Hepatocyte (in vitro differentiated cells): ENCODE results near the gene PMAIP1. TPM values are rescaled to one million over a fixed set of nuclear protein-coding genes. Genes with fewer than 3 reads are reported as not detected.

ENCODE experiments used
- DNase-seq: peaks from one replicate; pipeline ENCODE4 v3.0.0-alpha.2; 2016; ENCODE audit warnings: low spot score
- H2AFZ ChIP-seq: fragments of 200-600 bp; sonication (generic); 2 replicates; pipeline ENCODE4 v1.6.0; 2016; ENCODE audit warnings: antibody characterized with exemption, mild to moderate bottlenecking
- H3K27ac ChIP-seq: fragments of 200-600 bp; sonication (generic); 2 replicates; pipeline ENCODE4 v1.5.1; 2016; ENCODE audit warnings: mild to moderate bottlenecking
- H3K27me3 ChIP-seq: fragments of 200-600 bp; sonication (generic); 2 replicates; pipeline ENCODE4 v1.6.1; 2016
- H3K36me3 ChIP-seq: fragments of 200-600 bp; sonication (generic); replicated peaks from 2 replicates; pipeline ENCODE4 v1.5.1; 2016; ENCODE audit warnings: low read depth; ENCODE audit not compliant: insufficient read depth
- H3K4me1 ChIP-seq: fragments of 200-600 bp; sonication (generic); 2 replicates; pipeline ENCODE4 v1.5.1; 2016; ENCODE audit warnings: mild to moderate bottlenecking, moderate library complexity; ENCODE audit not compliant: insufficient read depth
- H3K4me2 ChIP-seq: fragments of 200-600 bp; sonication (generic); 2 replicates; pipeline ENCODE4 v1.6.0; 2016
- H3K4me3 ChIP-seq: fragments of 200-600 bp; sonication (generic); 2 replicates; pipeline ENCODE4 v1.5.1; 2016; ENCODE audit warnings: mild to moderate bottlenecking
- H3K79me2 ChIP-seq: fragments of 200-600 bp; sonication (generic); 2 replicates; pipeline ENCODE4 v1.6.0; 2017; ENCODE audit warnings: mild to moderate bottlenecking
- H3K9me2 ChIP-seq: fragments of 200-600 bp; sonication (generic); replicated peaks from 2 replicates; pipeline ENCODE4 v1.6.0; 2017; ENCODE audit warnings: mild to moderate bottlenecking; ENCODE audit not compliant: insufficient read depth
- H3K9me3 ChIP-seq: fragments of 200-600 bp; sonication (generic); 2 replicates; pipeline ENCODE4 v1.5.1; 2016; ENCODE audit warnings: low read depth, mild to moderate bottlenecking
- H4K20me1 ChIP-seq: fragments of 200-600 bp; sonication (generic); 2 replicates; pipeline ENCODE4 v1.6.0; 2016; ENCODE audit warnings: mild to moderate bottlenecking; ENCODE audit not compliant: insufficient read depth, poor library complexity, severe bottlenecking
- CTCF ChIP-seq: fragments of 200-600 bp; sonication (generic); IDR thresholded peaks from 2 replicates; pipeline ENCODE4 v1.5.1; 2016; ENCODE audit warnings: antibody characterized with exemption, mild to moderate bottlenecking; ENCODE audit not compliant: poor library complexity
- EZH2 ChIP-seq: fragments of 200-600 bp; sonication (generic); IDR thresholded peaks from 2 replicates; pipeline ENCODE4 v1.6.1; 2016; ENCODE audit warnings: antibody characterized with exemption, mild to moderate bottlenecking, borderline replicate concordance
- EZH2phosphoT487 ChIP-seq: fragments of 200-600 bp; sonication (generic); IDR thresholded peaks from one replicate; pipeline ENCODE4 v1.6.1; 2018; ENCODE audit warnings: antibody characterized with exemption, mild to moderate bottlenecking, low read depth, moderate library complexity; ENCODE audit not compliant: unreplicated experiment, severe bottlenecking
- whole genome bisulfite sequencing: methylation state at CpG from one replicate; pipeline ENCODE4 v1.1.6; 2016; ENCODE audit warnings: low lambda C conversion rate; ENCODE audit errors: missing lambda C conversion rate; 5-methylcytosine and 5-hydroxymethylcytosine counted together
- polyA plus RNA-seq: library from polyadenylated mRNA; unstranded; fragments of >200 nt; fragmentation: Nextera tagmentation; extraction: Ambion mirVana; gene quantifications from 2 replicates; pipeline ENCODE4 v1.2.1, GENCODE V29; 2016
- total RNA-seq: library from RNA; depleted of rRNA; stranded (reverse); fragments of >200 nt; gene quantifications from 2 replicates; pipeline ENCODE4 v1.2.3, GENCODE V29; 2014

The PMAIP1 gene
- total and polyA plus RNA-seq, 2 experiments from 2014 or later, result 7.7 to 10.2 TPM

- no peak overlapping the region for H3K4me3 ChIP-seq
- H4K20me1 ChIP-seq, result no peaks in the 10 kb centered on the region
- H3K27ac ChIP-seq, result no peak overlapping the region
- peaks cover 10% of the 10 kb centered on the region for H3K4me1 ChIP-seq
- peak overlapping the region; percentile 96 for H3K4me2 ChIP-seq
- H3K79me2 ChIP-seq, result no peaks in the 10 kb centered on the region
- TF ChIP-seq CTCF, result no peak
- TF ChIP-seq EZH2phosphoT487, result no peak
- TF ChIP-seq EZH2, result no peak
- no peaks in the 10 kb centered on the region for H3K9me2 ChIP-seq
- WGBS, result 17% methylated on average over 4 of the region's 4 CpGs
- no peak overlapping the region for H2AFZ ChIP-seq
- H3K36me3 ChIP-seq, result no peaks in the 10 kb centered on the region
- DNase-seq, result no peak
- H3K9me3 ChIP-seq, result no peaks in the 10 kb centered on the region
- peaks cover 37% of the 10 kb centered on the region for H3K27me3 ChIP-seq
These were observed 1.7 kb upstream of the PMAIP1 start for GRCh38 chr18:59898093-59898492.

GRCh38 chr18:59898609-59899297 is 1.0 kb upstream of the PMAIP1 start:
- H3K4me2 ChIP-seq, result peak overlapping the region; percentile 96
- H4K20me1 ChIP-seq, result no peaks in the 10 kb centered on the region
- peak overlapping the region; percentile 80 for H2AFZ ChIP-seq
- WGBS, result 22% methylated on average over 33 of the region's 33 CpGs
- H3K9me3 ChIP-seq, result no peaks in the 10 kb centered on the region
- DNase-seq, result no peak
- no peaks in the 10 kb centered on the region for H3K79me2 ChIP-seq
- TF ChIP-seq EZH2 (no peak), CTCF (no peak), EZH2phosphoT487 (no peak)
- no peaks in the 10 kb centered on the region for H3K9me2 ChIP-seq
- H3K4me1 ChIP-seq, result peaks cover 10% of the 10 kb centered on the region
- H3K4me3 ChIP-seq, result peak overlapping the region; percentile 62
- no peaks in the 10 kb centered on the region for H3K36me3 ChIP-seq
- peaks cover 37% of the 10 kb centered on the region for H3K27me3 ChIP-seq
- H3K27ac ChIP-seq, result peak overlapping the region; percentile 92

- H3K79me2 ChIP-seq, result no peaks in the 10 kb centered on the region
- peak overlapping the region; percentile 10 for H2AFZ ChIP-seq
- H3K36me3 ChIP-seq, result no peaks in the 10 kb centered on the region
- peak overlapping the region; percentile 92 for H3K27ac ChIP-seq
- peak overlapping the region; percentile 62 for H3K4me3 ChIP-seq
- peak; percentile 66 for DNase-seq
- H3K4me2 ChIP-seq, result peak overlapping the region; percentile 96
- H3K4me1 ChIP-seq, result peaks cover 10% of the 10 kb centered on the region
- TF ChIP-seq EZH2 (peak; percentile 33), EZH2phosphoT487 (no peak), CTCF (no peak)
- 1% methylated on average over 42 of the region's 51 CpGs for WGBS
- H3K9me2 ChIP-seq, result no peaks in the 10 kb centered on the region
- H3K27me3 ChIP-seq, result peaks cover 37% of the 10 kb centered on the region
- H3K9me3 ChIP-seq, result no peaks in the 10 kb centered on the region
- H4K20me1 ChIP-seq, result no peaks in the 10 kb centered on the region
These were observed 679 bp downstream of the PMAIP1 start for GRCh38 chr18:59900222-59901128.
